GM21367 (cell line): Measurements from ENCODE around the gene MORF4L2.
"Not testable (repeated sequence)": the region's sequence is repeated elsewhere in the genome, so short reads cannot be mapped to it uniquely, and the experiment has no call there.

ENCODE experiments used
- ATAC-seq: cut with Tn5 transposase; IDR thresholded peaks from one replicate; pipeline ENCODE4 v1.9.1; 2021; ENCODE audit not compliant: unreplicated experiment

Gene MORF4L2

GRCh38 chrX:103681443-103681842, 5.1 kb downstream of the MORF4L2 start:
- no peak for ATAC-seq

- no peak for ATAC-seq
These were observed 8.1 kb downstream of the MORF4L2 start for GRCh38 chrX:103678199-103678993.

- no peak for ATAC-seq
These were observed 11.7 kb downstream of the MORF4L2 start for GRCh38 chrX:103674531-103675454.

GRCh38 chrX:103669745-103670144, 16.8 kb downstream of the MORF4L2 start:
- ATAC-seq: no peak

- ATAC-seq: no peak
These were observed 20.0 kb downstream of the MORF4L2 start for GRCh38 chrX:103666202-103667107.

- no peak for ATAC-seq
These were observed 22.3 kb downstream of the MORF4L2 start for GRCh38 chrX:103663981-103664762.

GRCh38 chrX:103659460-103659859, 27.0 kb downstream of the MORF4L2 start:
- ATAC-seq: not testable (repeated sequence)

GRCh38 chrX:103658681-103659433, 27.6 kb downstream of the MORF4L2 start:
- ATAC-seq: no peak

- not testable (repeated sequence) for ATAC-seq
These were observed 29.4 kb downstream of the MORF4L2 start for GRCh38 chrX:103657066-103657465.

GRCh38 chrX:103656617-103657016, 29.9 kb downstream of the MORF4L2 start:
- ATAC-seq: no peak

GRCh38 chrX:103655230-103656000, 31.1 kb downstream of the MORF4L2 start:
- not testable (repeated sequence) for ATAC-seq

GRCh38 chrX:103651151-103651773, 35.2 kb downstream of the MORF4L2 start:
- ATAC-seq: no peak

GRCh38 chrX:103647630-103648029, 38.9 kb downstream of the MORF4L2 start:
- no peak for ATAC-seq

GRCh38 chrX:103644125-103644524, 42.4 kb downstream of the MORF4L2 start:
- no peak for ATAC-seq

- ATAC-seq: no peak
These were observed 45.9 kb downstream of the MORF4L2 start for GRCh38 chrX:103640401-103641155.

- not testable (repeated sequence) for ATAC-seq
These were observed 47.8 kb downstream of the MORF4L2 start for GRCh38 chrX:103638479-103639346.
